Lower leg skin (tissue), 4 donors: ENCODE data around the gene CUL5. TPM values are rescaled to one million over a fixed set of nuclear protein-coding genes. Genes with fewer than 3 reads are reported as not detected.
A peak's percentile ranks its signal among the peaks of the same experiment; 100 is the strongest.

Experiments used
- DNase-seq, 2 donors: peaks; one replicate each; pipeline ENCODE4 v3.0.0-alpha.2; 2019; ENCODE audit warnings: low spot score in 2 of 2
- H3K4me3 ChIP-seq: fragments of 200-600 bp; sonication (generic); 2 replicates; pipeline ENCODE4 v1.5.1; 2017; ENCODE audit warnings: mild to moderate bottlenecking, low read depth; ENCODE audit not compliant: poor library complexity, severe bottlenecking
- CTCF ChIP-seq, 3 donors: fragments of 450-650 bp; IDR thresholded peaks; one replicate each; pipeline ENCODE4 v1.5.1; 2016; ENCODE audit warnings: antibody characterized with exemption in 3 of 3, mild to moderate bottlenecking in 3 of 3, moderate library complexity in 2 of 3
- POLR2A ChIP-seq, 2 donors: fragments of 450-650 bp; IDR thresholded peaks; one replicate each; pipeline ENCODE4 v1.6.1; 2016 to 2017; ENCODE audit warnings: antibody characterized with exemption in 2 of 2, mild to moderate bottlenecking in 1 of 2, moderate library complexity in 1 of 2
- WGBS, 2 donors: methylation state at CpG; one replicate each; pipeline ENCODE4 v1.1.5; 2018; 5-methylcytosine and 5-hydroxymethylcytosine counted together
- intact Hi-C: fragments of 100-400 bp; cut with DNase I; formaldehyde crosslinking; loops from one replicate; pipeline ENCODE4 v1.15.0; 2023; ENCODE audit warnings: low total_unique reads
- total RNA-seq, 4 donors: library from RNA; depleted of rRNA; stranded (reverse); fragments of >200 nt; gene quantifications; one replicate each; pipeline ENCODE4 v1.1.0, GENCODE V29; 2016

CUL5 gene
- total RNA-seq = 10 to 100 TPM; 24.2 to 30.1 (median 29.4) TPM

- H3K4me3 ChIP-seq = peak within 1 kb of the TSS; percentile 92
- peak; percentile 90 to 98 for DNase-seq
- intact Hi-C loops = no loop called here
- TF ChIP-seq CTCF (IDR thresholded peaks at IDR 0.05) = peak in 1 of 3 donors; percentile 63
- TF ChIP-seq POLR2A (IDR thresholded peaks at IDR 0.05) = no peak
- WGBS, 2 donors = 0% methylated on average over 37 to 44 of the region's 72 CpGs
These were observed at the start of gene CUL5 for GRCh38 chr11:108008656-108009496. TSS of gene CUL5 (plus strand) at chr11:108008898. CDS start at chr11:108009349, 451 bp downstream.

GRCh38 chr11:107961480-107961879 lies 47.2 kb upstream of the CUL5 start:
- intact Hi-C loops = no loop called here
- WGBS, 2 donors = 76% methylated on average over 3 of the region's 3 CpGs
- no peak for DNase-seq
- H3K4me3 ChIP-seq = no peak overlapping the region
- no peak for TF ChIP-seq CTCF (IDR thresholded peaks at IDR 0.05)
- no peak for TF ChIP-seq POLR2A (IDR thresholded peaks at IDR 0.05)

GRCh38 chr11:107962181-107962580 lies 46.5 kb upstream of the CUL5 start:
- intact Hi-C loops = no loop called here
- TF ChIP-seq CTCF (IDR thresholded peaks at IDR 0.05) (no peak), POLR2A (IDR thresholded peaks at IDR 0.05) (no peak)
- no peak overlapping the region for H3K4me3 ChIP-seq
- WGBS, 2 donors = 71 to 78% methylated on average over 1 of the region's 1 CpG
- no peak for DNase-seq

- TF ChIP-seq POLR2A (IDR thresholded peaks at IDR 0.05) (no peak), CTCF (IDR thresholded peaks at IDR 0.05) (no peak)
- WGBS, 2 donors = 75 to 77% methylated on average over 8 of the region's 8 CpGs
These were observed 45.6 kb upstream of the CUL5 start for GRCh38 chr11:107963091-107963490.

GRCh38 chr11:107969219-107969618 lies 39.5 kb upstream of the CUL5 start:
- intact Hi-C loops = no loop called here
- TF ChIP-seq POLR2A (IDR thresholded peaks at IDR 0.05) (no peak), CTCF (IDR thresholded peaks at IDR 0.05) (no peak)
- no peak for DNase-seq
- no peak overlapping the region for H3K4me3 ChIP-seq

More at GRCh38 chr11:107963091-107963490, 45.6 kb upstream of the CUL5 start:
- DNase-seq = peak in 1 of 2 donors; percentile 20
- no peak overlapping the region for H3K4me3 ChIP-seq
- intact Hi-C loops = no loop called here
